GM19240 (cell line): ENCODE results near the gene ENTHD1.

Experiments used
- DNase-seq: peaks from one replicate; pipeline ENCODE4 v3.0.0; 2011; ENCODE audit warnings: low spot score; ENCODE audit not compliant: insufficient read length

ENTHD1 gene

GRCh38 chr22:39716534-39716933 lies 177.0 kb downstream of the ENTHD1 start:
- no peak for DNase-seq

GRCh38 chr22:39715778-39716495 lies 177.6 kb downstream of the ENTHD1 start:
- DNase-seq: no peak

- DNase-seq: no peak
These were observed 179.2 kb downstream of the ENTHD1 start for GRCh38 chr22:39714321-39714720.

GRCh38 chr22:39713799-39714290 lies 179.7 kb downstream of the ENTHD1 start:
- DNase-seq: no peak

- no peak for DNase-seq
These were observed 180.6 kb downstream of the ENTHD1 start for GRCh38 chr22:39712751-39713525.

DNA sequence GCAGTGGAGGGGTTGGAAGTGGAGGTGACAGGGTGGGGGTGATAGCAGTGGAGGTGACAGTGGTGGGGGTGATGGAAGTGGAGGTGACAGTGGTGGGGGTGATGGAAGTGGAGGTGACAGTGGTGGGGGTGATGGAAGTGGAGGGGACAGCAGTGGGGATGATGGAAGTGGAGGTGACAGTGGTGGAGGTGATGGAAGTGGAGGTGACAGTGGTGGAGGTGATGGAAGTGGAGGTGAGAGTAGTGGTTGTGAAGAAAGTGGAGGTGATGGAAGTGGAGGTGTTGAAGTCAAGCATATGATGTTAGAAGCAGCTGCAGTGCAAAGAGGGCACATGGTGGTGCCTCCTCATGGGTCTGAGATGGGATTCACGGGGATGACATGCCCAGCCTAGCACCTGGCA lies 181.5 kb downstream of the ENTHD1 start:
- no peak for DNase-seq

DNA sequence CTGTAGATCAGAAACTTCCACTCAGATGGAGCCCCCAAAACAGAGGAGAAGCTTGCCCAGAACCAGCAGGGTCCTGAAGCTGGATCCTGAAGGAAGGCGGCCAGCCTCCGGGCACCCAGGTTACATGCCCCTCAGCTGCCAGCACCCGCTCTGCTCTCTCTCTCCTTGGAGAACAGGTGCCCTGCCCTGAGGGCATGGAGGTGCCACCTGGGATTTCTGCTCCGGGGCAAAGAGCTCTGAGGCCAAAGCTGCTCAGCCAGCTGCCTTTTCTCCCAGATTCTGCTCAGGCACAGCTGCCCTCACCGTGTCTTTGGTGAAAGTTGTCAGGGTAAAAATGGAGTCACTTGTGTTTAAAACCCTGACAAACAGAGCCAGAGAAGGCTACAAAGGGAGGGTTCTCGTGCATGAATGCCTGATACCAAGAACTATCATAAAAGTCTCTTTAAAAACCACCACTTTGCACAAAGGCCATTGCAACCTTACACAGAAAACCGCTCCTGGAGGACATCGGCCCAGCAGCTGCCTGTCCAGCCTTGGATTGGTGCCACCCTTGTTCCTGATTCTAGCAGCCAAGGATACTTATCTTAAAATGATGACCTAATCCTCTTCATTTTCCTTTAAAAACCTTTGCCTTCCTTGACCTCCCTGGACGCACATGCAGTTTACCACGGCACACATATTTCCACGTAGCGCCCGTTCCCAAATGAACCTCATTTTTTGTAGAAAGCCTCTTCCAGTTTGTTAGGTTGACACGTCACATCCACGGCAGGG lies 183.0 kb downstream of the ENTHD1 start:
- no peak for DNase-seq

GRCh38 chr22:39707816-39708215 lies 185.7 kb downstream of the ENTHD1 start:
- DNase-seq: no peak

DNA sequence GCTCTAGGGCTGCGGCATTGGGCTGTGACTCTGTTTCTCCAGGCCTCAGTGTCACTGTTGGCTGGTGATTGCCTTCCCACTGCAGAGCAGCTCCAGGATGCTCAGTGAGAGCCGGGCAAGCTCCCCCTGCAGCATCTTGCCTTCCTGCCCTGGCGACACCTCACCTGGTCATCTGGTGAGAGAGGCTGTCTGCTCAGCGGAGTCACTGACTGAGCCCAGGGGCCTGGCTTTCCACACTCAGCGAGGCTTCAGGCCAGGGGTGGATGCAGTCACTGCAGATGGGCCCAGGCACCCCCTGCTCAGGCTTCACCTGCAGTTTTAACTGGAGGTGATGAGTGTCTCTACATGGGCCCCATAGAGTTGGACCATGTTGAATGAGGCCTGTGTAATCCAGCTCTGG lies 186.2 kb downstream of the ENTHD1 start:
- DNase-seq: no peak

- DNase-seq: no peak
These were observed 187.0 kb downstream of the ENTHD1 start for GRCh38 chr22:39706376-39707140.

- no peak for DNase-seq
These were observed 188.2 kb downstream of the ENTHD1 start for GRCh38 chr22:39705386-39705785.

DNA sequence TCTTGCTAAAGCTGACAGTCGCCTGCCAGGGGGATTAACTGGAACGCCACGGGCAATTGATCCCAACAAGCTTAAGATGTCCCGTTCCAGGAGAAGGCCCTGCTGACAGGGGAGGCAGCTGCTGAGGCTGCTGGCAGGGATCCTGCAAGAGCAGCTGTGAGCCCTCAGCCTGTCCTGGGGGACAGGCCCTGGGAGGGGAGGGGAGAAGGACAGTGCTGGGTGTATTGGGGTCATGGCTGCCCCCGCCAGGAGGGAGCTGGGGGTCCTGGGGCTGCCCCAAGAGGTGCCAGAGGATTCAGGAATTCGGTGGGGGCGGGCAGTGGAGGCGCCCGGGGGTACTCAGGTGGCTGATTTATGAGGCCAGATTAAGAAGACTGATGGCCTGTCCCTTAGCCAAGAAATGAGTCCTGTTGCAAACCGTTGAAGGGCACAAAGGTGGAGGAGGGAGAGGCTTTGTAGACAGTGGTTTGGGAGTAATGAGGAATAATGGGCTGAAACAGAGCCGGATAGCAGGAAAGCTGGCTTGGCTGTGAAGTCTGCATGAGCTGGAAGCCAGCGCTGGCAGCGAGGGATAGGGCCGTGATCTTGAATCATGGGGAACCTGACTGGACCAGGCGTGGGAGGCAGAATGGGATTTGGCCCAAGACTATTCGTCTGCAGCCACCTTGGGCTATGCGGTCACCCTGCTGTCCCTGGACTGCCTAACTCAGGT lies 189.5 kb downstream of the ENTHD1 start:
- no peak for DNase-seq

GRCh38 chr22:39703091-39703490 lies 190.5 kb downstream of the ENTHD1 start:
- no peak for DNase-seq

DNA sequence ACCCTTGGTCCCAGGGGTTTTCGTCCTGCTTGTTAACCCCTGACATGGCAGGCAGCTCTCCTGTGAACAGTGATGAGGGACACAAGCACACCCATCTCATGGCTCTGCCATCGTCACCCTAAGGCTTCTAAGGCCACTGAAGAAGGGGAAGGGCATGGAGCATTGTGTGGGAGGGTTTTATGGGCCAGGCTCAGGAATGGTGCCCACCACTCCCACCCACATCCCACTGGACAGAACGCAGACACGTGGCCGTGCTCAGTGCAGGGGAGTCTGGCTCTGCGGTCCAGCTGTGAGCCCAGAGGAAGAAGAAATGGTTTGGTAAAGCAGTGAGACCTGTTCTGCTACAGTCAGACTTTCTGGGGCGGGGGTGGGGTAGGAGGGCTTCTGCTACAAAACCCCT lies 193.0 kb downstream of the ENTHD1 start:
- no peak for DNase-seq

- no peak for DNase-seq
These were observed 193.8 kb downstream of the ENTHD1 start for GRCh38 chr22:39699631-39700360.

DNA sequence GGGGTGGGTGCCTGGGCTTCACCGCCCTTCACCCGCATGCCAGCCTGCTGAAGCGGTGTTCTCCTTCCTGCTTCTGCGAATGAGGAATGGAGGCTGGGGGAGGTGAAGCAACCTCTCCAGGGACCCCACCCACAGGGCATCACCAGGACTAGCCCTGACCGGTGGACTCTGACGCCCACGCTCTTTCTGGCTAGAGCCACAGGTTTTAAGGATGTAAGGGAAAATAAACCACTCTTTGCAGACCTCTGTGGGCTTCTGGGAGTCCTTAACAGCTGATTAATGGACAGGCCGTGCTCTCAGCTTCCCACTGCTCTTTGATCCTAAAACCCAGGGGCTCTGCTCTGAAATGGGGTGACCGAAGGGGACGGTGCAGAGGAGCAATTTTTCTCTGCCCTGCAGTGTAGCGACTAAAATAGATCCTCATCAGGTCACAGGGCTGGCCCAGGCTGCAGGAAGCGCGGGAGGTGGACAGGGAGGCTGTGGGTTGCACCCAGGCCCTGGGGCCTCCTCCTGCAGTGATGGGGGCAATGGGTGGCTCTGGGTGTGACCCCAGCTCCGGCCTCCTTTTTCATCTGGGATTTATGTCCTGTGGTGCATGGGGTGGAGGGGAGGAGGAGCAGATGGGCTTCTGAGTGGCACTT lies 195.7 kb downstream of the ENTHD1 start:
- no peak for DNase-seq

GRCh38 chr22:39693943-39694500 lies 199.5 kb downstream of the ENTHD1 start:
- DNase-seq: no peak
